Measurements from ENCODE around the gene NUDCD3.

The NUDCD3 gene

DNA sequence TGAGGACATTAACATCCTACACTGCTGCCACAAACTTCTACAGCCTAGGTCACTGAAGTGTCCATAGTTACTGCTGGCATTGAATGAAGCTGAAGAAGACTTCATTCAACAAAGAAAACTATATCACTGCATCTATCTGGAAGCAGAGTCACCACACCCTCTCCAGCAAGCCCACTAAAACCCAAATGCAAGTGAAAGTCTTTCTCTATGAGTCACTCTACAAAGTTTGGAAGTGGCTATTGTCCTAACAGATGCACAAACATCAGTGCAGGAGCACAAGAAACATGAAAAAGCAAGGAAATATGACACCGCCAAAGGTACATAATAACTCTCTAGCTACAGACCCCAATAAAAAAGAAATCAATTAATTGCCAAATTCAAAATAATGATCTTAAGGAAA lies 121.6 kb downstream of the NUDCD3 start:
- TF ChIP-seq, protein P1, sequence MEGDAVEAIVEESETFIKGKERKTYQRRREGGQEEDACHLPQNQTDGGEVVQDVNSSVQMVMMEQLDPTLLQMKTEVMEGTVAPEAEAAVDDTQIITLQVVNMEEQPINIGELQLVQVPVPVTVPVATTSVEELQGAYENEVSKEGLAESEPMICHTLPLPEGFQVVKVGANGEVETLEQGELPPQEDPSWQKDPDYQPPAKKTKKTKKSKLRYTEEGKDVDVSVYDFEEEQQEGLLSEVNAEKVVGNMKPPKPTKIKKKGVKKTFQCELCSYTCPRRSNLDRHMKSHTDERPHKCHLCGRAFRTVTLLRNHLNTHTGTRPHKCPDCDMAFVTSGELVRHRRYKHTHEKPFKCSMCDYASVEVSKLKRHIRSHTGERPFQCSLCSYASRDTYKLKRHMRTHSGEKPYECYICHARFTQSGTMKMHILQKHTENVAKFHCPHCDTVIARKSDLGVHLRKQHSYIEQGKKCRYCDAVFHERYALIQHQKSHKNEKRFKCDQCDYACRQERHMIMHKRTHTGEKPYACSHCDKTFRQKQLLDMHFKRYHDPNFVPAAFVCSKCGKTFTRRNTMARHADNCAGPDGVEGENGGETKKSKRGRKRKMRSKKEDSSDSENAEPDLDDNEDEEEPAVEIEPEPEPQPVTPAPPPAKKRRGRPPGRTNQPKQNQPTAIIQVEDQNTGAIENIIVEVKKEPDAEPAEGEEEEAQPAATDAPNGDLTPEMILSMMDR (IDR thresholded peaks at IDR 0.05; ENCODE audit: low read depth, low read length, missing control alignments): no peak
- DNase-seq (ENCODE audit: low read depth): no peak
- no peak overlapping the region for H3K4me3 ChIP-seq (ENCODE audit: low read depth, low read length)

DNA sequence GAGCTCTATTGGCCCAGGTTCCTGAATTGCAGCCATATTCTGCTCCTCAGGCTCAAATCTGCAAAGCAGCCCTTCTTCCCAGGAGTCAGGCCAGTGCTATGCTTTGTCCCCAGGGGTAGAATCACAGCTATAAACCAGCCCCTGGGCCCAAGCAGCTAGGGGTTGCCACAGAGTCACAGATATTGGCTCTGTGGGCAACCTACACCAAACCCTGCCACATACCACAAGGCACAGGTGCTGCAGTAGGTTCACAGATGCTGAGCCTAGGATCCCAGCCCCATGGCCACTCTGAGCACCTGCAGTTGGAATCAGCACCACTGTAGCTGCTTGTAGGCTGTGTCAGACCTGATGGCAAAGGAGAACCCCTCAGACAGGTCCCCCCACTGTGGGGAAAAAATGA lies 122.0 kb downstream of the NUDCD3 start:
- TF ChIP-seq, protein P1 (IDR thresholded peaks at IDR 0.05; ENCODE audit: low read depth, low read length, missing control alignments): no peak
- no peak for DNase-seq (ENCODE audit: low read depth)

DNA sequence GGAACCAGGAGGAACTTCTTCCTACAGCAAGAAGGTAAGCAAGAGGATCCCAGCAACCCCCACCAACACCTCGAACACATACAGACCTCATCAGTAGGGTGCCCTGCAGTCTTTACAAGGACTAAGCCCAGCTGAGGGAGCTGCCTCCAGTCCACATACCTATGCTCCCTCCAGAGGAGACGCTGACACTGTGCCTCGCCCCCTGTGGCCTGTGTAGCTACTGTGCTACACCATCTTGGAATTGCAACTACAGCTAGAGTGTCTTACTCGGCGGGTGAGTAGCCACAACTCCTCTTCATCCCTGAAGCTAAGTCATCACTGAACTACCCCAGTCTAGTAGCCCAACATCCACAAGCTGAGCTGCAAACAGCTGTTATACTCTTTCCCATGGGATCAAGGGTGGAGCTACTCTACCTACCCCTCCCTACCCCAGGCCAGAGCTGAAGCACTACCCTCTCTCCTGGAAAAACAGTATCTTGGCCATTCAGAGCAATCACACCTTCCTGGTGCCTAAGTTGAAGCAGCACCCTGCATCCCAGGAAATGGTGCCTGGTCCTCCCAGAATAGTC lies 122.9 kb downstream of the NUDCD3 start:
- TF ChIP-seq, protein P1 (IDR thresholded peaks at IDR 0.05; ENCODE audit: low read depth, low read length, missing control alignments): no peak
- DNase-seq (ENCODE audit: low read depth): no peak
- no peak overlapping the region for H3K4me3 ChIP-seq (ENCODE audit: low read depth, low read length)

More for the DNA sequence above, 122.0 kb downstream of the NUDCD3 start:
- H3K4me3 ChIP-seq (ENCODE audit: low read depth, low read length): no peak overlapping the region

DNA sequence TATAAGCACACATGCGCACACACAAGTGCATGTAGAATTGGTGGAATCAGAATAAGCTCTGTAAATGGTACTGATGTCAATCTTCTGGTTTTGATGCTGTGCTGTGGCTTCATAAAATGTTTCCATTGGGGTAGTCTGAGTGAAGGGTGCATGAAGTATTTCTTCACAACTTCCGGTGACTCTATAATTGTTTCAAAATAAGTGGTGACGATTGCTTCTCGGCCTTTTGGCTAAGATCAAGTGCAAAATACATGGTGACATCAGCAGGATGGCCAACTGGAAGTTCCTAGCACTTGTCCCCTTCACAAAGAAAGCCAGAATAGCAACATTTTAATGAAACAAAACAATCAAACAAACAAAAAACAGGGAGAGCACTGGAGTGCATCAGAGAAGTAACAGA lies 123.5 kb downstream of the NUDCD3 start:
- no peak for DNase-seq (ENCODE audit: low read depth)
- no peak overlapping the region for H3K4me3 ChIP-seq (ENCODE audit: low read depth, low read length)
- TF ChIP-seq, protein P1 (IDR thresholded peaks at IDR 0.05; ENCODE audit: low read depth, low read length, missing control alignments): no peak

DNA sequence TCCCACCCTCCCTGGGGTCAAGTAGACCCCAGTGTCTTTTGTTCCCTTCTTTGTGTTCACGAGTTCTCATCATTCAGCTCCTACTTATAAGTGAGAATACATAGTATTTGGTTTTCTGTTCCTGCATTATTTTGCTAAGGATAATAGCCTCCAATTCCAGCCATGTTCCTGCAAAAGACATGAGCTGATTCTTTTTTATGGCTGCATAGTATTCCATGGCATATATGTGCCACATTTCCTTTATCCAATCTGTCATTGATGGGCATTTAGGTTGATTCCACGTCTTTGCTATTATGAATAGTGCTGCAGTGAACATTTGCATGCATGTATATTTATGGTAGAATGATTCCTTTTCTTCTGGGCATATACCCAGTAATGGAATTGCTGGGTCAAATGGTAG lies 136.8 kb downstream of the NUDCD3 start:
- no peak for DNase-seq (ENCODE audit: low read depth)
- H3K4me3 ChIP-seq (ENCODE audit: low read depth, low read length): no peak overlapping the region
- TF ChIP-seq, protein P1 (IDR thresholded peaks at IDR 0.05; ENCODE audit: low read depth, low read length, missing control alignments): no peak

DNA sequence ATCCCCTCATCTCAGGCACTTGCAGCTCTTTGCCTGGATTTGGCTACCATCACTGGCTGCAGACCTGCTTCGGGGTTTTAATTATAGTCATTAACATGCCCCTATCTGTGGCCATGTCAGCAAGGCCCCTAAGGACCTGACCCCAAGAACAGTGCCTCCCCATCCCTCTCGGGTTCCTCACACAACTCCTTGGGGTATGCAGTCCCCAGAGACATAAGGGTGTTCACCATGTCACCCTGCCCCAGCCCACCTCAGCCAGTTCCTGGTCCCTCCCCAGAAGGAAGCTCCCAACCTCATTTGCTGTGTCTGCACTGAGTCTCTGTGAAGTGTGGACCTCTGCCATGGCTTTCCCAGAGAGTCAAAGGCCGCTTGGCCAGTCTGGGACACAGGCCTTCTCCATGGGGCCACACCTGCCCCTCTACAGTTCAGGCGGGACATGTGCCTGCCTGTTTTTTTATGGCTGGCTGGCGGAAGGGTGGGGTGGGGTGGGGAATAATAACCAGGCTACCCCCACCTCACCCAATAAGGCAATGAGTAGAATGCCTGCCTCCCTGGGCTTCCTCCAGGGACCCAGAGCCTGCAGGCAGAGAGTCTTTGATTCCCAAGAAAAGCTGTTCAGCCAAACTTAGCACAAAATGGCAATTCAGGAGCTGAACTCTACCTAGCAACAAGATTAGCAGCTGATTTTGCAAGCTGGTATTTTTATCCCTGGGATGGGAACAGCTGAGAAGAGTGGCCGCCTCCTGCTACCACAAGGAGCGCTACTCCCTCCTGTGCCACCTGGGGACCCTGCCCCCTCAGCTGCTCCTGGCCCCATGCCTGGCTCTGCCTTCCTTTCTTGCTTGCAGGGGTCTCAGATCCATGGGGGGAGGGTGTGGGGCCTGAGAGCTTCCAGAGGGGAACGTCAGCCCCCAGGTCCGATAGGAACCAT lies 141.3 kb downstream of the NUDCD3 start:
- TF ChIP-seq, protein P1 (IDR thresholded peaks at IDR 0.05; ENCODE audit: low read depth, low read length, missing control alignments): no peak
- DNase-seq (ENCODE audit: low read depth): no peak
- no peak overlapping the region for H3K4me3 ChIP-seq (ENCODE audit: low read depth, low read length)
